ENCODE measurements around the gene EXOC6B. TPM values are rescaled to one million over a fixed set of nuclear protein-coding genes. Genes with fewer than 3 reads are reported as not detected.
"Not testable (repeated sequence)": the region's sequence is repeated elsewhere in the genome, so short reads cannot be mapped to it uniquely, and the experiment has no call there.

EXOC6B gene
- total RNA-seq, 2 donors from 2014 or later: 10.8 to 12.8 TPM

- Mint-ChIP-seq H3K27me3 (no peaks in the 10 kb centered on the region), H3K4me3 (no peak overlapping the region), H3K36me3 (no peaks in the 10 kb centered on the region), H3K27ac (no peak overlapping the region), H3K9me3 (no peaks in the 10 kb centered on the region), H3K4me1 (ENCODE audit: low read depth in 2 of 2) (peaks cover 3 to 4% of the 10 kb centered on the region in 2 donors)
- DNase-seq (ENCODE audit: low spot score): no peak
- ATAC-seq: no peak
Observed at GRCh38 chr2:72603481-72603880, 222.4 kb downstream of the EXOC6B start.

GRCh38 chr2:72602711-72603110 lies 223.1 kb downstream of the EXOC6B start:
- Mint-ChIP-seq H3K36me3 (no peaks in the 10 kb centered on the region), H3K4me1 (ENCODE audit: low read depth in 2 of 2) (peaks cover 3 to 4% of the 10 kb centered on the region in 2 donors), H3K27me3 (no peaks in the 10 kb centered on the region), H3K9me3 (no peaks in the 10 kb centered on the region), H3K4me3 (no peak overlapping the region), H3K27ac (no peak overlapping the region)
- no peak for ATAC-seq
- no peak for DNase-seq (ENCODE audit: low spot score)

- DNase-seq (ENCODE audit: low spot score) (no peak), ATAC-seq (no peak)
- Mint-ChIP-seq H3K4me1 (ENCODE audit: low read depth in 2 of 2) (peaks cover 3 to 4% of the 10 kb centered on the region in 2 donors), H3K9me3 (no peaks in the 10 kb centered on the region), H3K36me3 (no peaks in the 10 kb centered on the region), H3K27ac (no peak overlapping the region), H3K27me3 (peaks cover 0 to 2% of the 10 kb centered on the region in 2 donors), H3K4me3 (no peak overlapping the region)
Observed at GRCh38 chr2:72602095-72602494, 223.7 kb downstream of the EXOC6B start.

GRCh38 chr2:72583836-72584235 lies 242.0 kb downstream of the EXOC6B start:
- not testable (repeated sequence) for H3K27me3 Mint-ChIP-seq; H3K4me3 Mint-ChIP-seq; H3K27ac Mint-ChIP-seq; H3K36me3 Mint-ChIP-seq; H3K9me3 Mint-ChIP-seq; ATAC-seq; DNase-seq (ENCODE audit: low spot score); H3K4me1 Mint-ChIP-seq (ENCODE audit: low read depth in 2 of 2)

- DNase-seq (ENCODE audit: low spot score): no peak
- ATAC-seq: no peak
- Mint-ChIP-seq H3K27me3 (no peaks in the 10 kb centered on the region), H3K4me1 (ENCODE audit: low read depth in 2 of 2) (peaks cover 0 to 3% of the 10 kb centered on the region in 2 donors), H3K36me3 (peaks cover 4% of the 10 kb centered on the region), H3K9me3 (no peaks in the 10 kb centered on the region), H3K27ac (no peak overlapping the region), H3K4me3 (no peak overlapping the region)
Observed at GRCh38 chr2:72583376-72583775, 242.5 kb downstream of the EXOC6B start.

GRCh38 chr2:72581560-72582181 lies 244.2 kb downstream of the EXOC6B start:
- H3K4me1 Mint-ChIP-seq (ENCODE audit: low read depth in 2 of 2): no peaks in the 10 kb centered on the region
- H3K36me3 Mint-ChIP-seq: peaks cover 4% of the 10 kb centered on the region
- DNase-seq (ENCODE audit: low spot score) (no peak), ATAC-seq (no peak)
- H3K27ac Mint-ChIP-seq: no peak overlapping the region
- H3K27me3 Mint-ChIP-seq: no peaks in the 10 kb centered on the region
- H3K4me3 Mint-ChIP-seq: no peak overlapping the region
- H3K9me3 Mint-ChIP-seq: no peaks in the 10 kb centered on the region

GRCh38 chr2:72579591-72580180 lies 246.1 kb downstream of the EXOC6B start:
- ATAC-seq (no peak), DNase-seq (ENCODE audit: low spot score) (no peak)
- no peaks in the 10 kb centered on the region for H3K4me1 Mint-ChIP-seq (ENCODE audit: low read depth in 2 of 2)
- no peaks in the 10 kb centered on the region for H3K36me3 Mint-ChIP-seq
- H3K9me3 Mint-ChIP-seq: no peaks in the 10 kb centered on the region
- H3K27me3 Mint-ChIP-seq: no peaks in the 10 kb centered on the region
- H3K27ac Mint-ChIP-seq: no peak overlapping the region
- no peak overlapping the region for H3K4me3 Mint-ChIP-seq

GRCh38 chr2:72576861-72577260 lies 249.0 kb downstream of the EXOC6B start:
- Mint-ChIP-seq H3K36me3 (no peaks in the 10 kb centered on the region), H3K27ac (no peak overlapping the region), H3K4me1 (ENCODE audit: low read depth in 2 of 2) (no peaks in the 10 kb centered on the region), H3K27me3 (no peaks in the 10 kb centered on the region), H3K9me3 (no peaks in the 10 kb centered on the region), H3K4me3 (no peak overlapping the region)
- DNase-seq (ENCODE audit: low spot score) (no peak), ATAC-seq (no peak)

GRCh38 chr2:72576459-72576858 lies 249.4 kb downstream of the EXOC6B start:
- H3K9me3 Mint-ChIP-seq: no peaks in the 10 kb centered on the region
- DNase-seq (ENCODE audit: low spot score) (no peak), ATAC-seq (no peak)
- H3K27me3 Mint-ChIP-seq: no peaks in the 10 kb centered on the region
- H3K4me1 Mint-ChIP-seq (ENCODE audit: low read depth in 2 of 2): no peaks in the 10 kb centered on the region
- no peak overlapping the region for H3K4me3 Mint-ChIP-seq
- no peak overlapping the region for H3K27ac Mint-ChIP-seq
- no peaks in the 10 kb centered on the region for H3K36me3 Mint-ChIP-seq

GRCh38 chr2:72574886-72575285 lies 250.9 kb downstream of the EXOC6B start:
- ATAC-seq (no peak), DNase-seq (ENCODE audit: low spot score) (no peak)
- Mint-ChIP-seq H3K36me3 (no peaks in the 10 kb centered on the region), H3K27ac (no peak overlapping the region), H3K4me3 (no peak overlapping the region), H3K9me3 (no peaks in the 10 kb centered on the region), H3K27me3 (no peaks in the 10 kb centered on the region), H3K4me1 (ENCODE audit: low read depth in 2 of 2) (no peaks in the 10 kb centered on the region)

- Mint-ChIP-seq H3K4me1 (ENCODE audit: low read depth in 2 of 2) (no peaks in the 10 kb centered on the region), H3K27ac (no peak overlapping the region), H3K36me3 (no peaks in the 10 kb centered on the region), H3K4me3 (no peak overlapping the region), H3K9me3 (no peaks in the 10 kb centered on the region), H3K27me3 (no peaks in the 10 kb centered on the region)
- DNase-seq (ENCODE audit: low spot score) (no peak), ATAC-seq (no peak)
Observed at GRCh38 chr2:72573232-72573631, 252.6 kb downstream of the EXOC6B start.

- Mint-ChIP-seq H3K36me3 (no peaks in the 10 kb centered on the region), H3K27me3 (no peaks in the 10 kb centered on the region), H3K4me3 (no peak overlapping the region), H3K27ac (no peak overlapping the region), H3K9me3 (no peaks in the 10 kb centered on the region), H3K4me1 (ENCODE audit: low read depth in 2 of 2) (no peaks in the 10 kb centered on the region)
- DNase-seq (ENCODE audit: low spot score) (no peak), ATAC-seq (no peak)
Observed at GRCh38 chr2:72572501-72572900, 253.3 kb downstream of the EXOC6B start.

- H3K9me3 Mint-ChIP-seq: no peaks in the 10 kb centered on the region
- H3K4me1 Mint-ChIP-seq (ENCODE audit: low read depth in 2 of 2): no peaks in the 10 kb centered on the region
- ATAC-seq (no peak), DNase-seq (ENCODE audit: low spot score) (no peak)
- no peak overlapping the region for H3K4me3 Mint-ChIP-seq
- no peaks in the 10 kb centered on the region for H3K36me3 Mint-ChIP-seq
- no peak overlapping the region for H3K27ac Mint-ChIP-seq
- H3K27me3 Mint-ChIP-seq: no peaks in the 10 kb centered on the region
Observed at GRCh38 chr2:72570413-72570812, 255.4 kb downstream of the EXOC6B start.

- DNase-seq (ENCODE audit: low spot score) (no peak), ATAC-seq (no peak)
- Mint-ChIP-seq H3K36me3 (no peaks in the 10 kb centered on the region), H3K4me3 (no peak overlapping the region), H3K27ac (no peak overlapping the region), H3K4me1 (ENCODE audit: low read depth in 2 of 2) (peaks cover 0 to 3% of the 10 kb centered on the region in 2 donors), H3K27me3 (no peaks in the 10 kb centered on the region), H3K9me3 (no peaks in the 10 kb centered on the region)
Observed at GRCh38 chr2:72562451-72563153, 263.2 kb downstream of the EXOC6B start.
